GM19025 (cell line): ENCODE results near the gene DLL1.
"Not testable (repeated sequence)": the region's sequence is repeated elsewhere in the genome, so short reads cannot be mapped to it uniquely, and the experiment has no call there.

Experiments
- ATAC-seq: cut with Tn5 transposase; IDR thresholded peaks from one replicate; pipeline ENCODE4 v1.9.1; 2021; ENCODE audit warnings: mild to moderate bottlenecking, low read depth, moderate library complexity; ENCODE audit not compliant: unreplicated experiment

DLL1 gene, protein sequence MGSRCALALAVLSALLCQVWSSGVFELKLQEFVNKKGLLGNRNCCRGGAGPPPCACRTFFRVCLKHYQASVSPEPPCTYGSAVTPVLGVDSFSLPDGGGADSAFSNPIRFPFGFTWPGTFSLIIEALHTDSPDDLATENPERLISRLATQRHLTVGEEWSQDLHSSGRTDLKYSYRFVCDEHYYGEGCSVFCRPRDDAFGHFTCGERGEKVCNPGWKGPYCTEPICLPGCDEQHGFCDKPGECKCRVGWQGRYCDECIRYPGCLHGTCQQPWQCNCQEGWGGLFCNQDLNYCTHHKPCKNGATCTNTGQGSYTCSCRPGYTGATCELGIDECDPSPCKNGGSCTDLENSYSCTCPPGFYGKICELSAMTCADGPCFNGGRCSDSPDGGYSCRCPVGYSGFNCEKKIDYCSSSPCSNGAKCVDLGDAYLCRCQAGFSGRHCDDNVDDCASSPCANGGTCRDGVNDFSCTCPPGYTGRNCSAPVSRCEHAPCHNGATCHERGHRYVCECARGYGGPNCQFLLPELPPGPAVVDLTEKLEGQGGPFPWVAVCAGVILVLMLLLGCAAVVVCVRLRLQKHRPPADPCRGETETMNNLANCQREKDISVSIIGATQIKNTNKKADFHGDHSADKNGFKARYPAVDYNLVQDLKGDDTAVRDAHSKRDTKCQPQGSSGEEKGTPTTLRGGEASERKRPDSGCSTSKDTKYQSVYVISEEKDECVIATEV

DNA sequence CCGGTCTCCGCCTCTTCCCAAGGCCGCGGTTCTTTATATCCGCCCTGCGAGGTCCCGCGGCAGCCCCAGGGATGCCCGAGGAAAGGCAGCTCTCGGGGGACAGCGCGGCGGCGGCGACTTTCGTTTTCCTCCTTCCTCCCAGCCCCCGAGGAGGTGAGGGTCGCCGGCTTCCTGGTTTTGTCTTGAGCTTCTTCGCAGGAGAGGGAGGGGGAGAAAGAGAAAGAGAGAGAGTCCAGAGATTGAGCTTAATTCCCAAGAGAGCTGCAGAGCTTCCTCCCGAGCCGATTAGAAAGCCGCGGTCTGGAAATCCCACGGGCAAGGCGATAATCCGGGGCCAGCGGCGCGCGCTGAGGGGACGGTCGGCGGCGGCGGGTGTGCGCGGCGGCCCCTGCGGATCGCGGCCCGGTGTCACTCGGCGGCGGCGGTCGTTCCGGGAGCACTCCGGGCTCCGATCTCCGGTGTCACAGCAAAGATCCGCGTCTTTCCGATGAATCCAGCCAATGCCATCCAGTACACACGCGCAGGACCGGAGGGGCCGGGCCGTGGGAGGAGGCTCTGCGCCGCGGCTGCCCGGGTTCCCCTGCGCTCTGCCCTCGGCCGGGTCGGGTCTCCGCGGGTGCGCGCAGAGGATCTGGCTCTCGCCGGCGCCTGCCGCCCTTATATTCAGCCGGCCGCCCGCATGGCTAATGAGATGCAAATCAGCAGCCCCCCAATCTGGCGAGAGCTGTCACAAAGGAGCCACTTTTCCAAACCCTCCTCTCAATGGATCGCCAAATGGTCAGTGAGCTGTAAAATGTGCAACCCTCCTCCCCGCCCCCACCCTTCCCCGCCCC lies at the start of gene DLL1:
Gene DLL1, minus strand, starts transcription at position 783 of the 833 bp plus-strand sequence. CDS start 939 bp downstream, outside the sequence.
- ATAC-seq = no peak

DNA sequence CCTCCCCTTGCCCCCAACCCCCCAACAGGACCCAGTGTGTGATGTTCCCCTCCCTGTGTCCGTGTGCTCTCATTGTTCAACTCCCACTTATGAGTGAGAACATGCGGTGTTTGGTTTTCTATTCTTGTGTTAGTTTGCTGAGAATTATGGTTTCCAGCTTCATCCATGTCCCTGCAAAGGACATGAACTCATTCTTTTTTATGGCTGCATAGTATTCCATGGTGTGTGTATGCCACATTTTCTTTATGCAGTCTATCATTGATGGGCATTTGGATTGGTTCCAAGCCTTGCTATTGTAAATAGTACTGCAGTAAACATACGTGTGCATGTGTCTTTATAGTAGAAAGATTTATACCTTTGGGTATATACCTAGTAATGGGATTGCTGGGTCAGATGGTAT lies 44.3 kb upstream of the DLL1 start:
- ATAC-seq = not testable (repeated sequence)

DNA sequence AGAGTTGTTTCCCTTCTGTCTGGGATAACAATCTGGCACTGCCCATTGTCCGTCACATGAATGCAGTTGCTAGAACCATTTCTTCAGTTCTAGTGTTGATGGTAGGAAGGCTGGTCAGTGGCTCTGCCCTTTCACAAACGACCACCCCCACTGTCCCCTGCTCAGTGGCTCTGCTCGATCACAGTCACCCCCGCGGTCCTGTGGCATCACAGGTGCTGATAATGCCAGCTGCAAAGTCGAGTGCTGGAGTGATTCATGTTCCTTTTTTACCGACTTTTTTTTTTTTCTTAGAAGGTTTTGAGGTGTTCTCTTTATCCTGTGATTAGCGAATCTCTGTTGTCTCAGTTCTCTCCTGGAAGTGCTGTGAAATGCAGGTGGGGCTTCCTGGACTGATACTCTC lies 38.4 kb upstream of the DLL1 start:
- no peak for ATAC-seq

DNA sequence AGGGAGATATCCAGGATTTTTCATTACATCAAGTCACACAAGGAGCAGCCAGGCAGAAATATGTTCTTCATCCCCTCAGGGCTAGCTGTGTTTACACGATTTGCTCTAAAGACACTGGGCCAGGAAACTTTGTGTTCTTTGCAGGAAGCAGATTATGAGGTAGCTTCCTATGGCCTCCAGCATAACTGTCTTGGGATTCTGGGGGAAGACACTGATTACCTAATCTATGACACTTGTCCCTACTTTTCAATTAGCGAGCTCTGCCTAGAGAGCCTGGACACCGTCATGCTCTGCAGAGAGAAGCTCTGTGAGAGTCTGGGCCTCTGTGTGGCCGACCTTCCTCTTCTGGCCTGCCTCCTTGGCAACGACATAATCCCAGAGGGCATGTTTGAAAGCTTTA lies 26.8 kb upstream of the DLL1 start:
- no peak for ATAC-seq

DNA sequence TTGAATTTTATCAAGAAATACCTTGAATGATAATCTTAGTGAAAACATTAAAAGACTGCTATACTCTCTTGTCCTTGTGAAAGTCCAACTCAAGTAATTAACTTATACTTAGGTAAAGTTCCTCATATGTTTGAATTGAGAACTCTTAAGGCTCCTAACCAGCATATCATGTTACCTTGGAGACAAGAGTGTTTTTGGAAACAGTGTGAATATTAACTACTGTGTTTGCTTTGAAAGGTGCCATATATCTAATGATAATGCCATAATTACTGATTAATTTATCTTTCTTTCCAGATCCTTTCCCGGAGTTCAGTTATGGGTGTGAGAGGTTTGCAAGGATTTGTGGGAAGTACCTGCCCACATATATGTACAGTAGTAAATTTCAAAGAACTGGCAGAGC lies 26.2 kb upstream of the DLL1 start:
- ATAC-seq = no peak

DNA sequence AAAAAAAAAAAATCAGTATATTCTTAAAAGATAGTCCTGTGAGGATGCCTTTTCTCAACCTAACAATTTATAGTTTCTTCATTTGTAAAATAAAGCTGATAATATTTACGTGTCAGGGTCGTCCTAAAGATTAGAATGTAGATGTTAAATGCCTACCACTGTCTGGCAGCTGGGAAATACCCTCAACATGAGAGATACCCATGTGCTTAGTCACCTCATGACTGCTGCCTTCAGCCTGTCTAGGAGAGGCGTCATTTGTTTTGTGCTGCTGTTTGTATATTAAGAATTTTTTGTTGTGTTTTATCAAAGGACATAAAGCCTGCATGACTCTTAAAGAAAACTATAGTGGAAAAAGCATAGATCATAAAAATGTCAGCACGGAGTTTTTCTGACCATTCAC lies 25.2 kb upstream of the DLL1 start:
- no peak for ATAC-seq

DNA sequence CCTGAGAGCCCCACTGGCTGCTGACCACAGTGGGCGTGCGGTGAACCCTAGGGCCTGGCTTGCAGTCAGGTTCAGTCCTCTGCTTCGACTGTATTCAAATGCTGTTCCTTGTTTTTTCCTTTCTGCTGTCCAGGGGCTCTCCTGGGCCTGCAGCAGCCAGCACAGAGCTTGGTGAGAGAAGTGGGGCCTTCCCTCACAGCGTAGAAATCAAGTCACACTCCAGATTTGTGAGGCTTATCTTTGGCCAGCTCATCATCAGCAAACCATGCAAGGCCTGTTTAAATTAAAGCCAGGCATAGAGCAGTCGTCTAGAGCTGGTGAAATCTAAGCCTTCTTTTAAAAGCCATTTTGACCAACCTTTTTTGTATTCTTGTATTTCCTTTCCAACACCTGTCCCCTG lies 24.1 kb upstream of the DLL1 start:
- no peak for ATAC-seq

DNA sequence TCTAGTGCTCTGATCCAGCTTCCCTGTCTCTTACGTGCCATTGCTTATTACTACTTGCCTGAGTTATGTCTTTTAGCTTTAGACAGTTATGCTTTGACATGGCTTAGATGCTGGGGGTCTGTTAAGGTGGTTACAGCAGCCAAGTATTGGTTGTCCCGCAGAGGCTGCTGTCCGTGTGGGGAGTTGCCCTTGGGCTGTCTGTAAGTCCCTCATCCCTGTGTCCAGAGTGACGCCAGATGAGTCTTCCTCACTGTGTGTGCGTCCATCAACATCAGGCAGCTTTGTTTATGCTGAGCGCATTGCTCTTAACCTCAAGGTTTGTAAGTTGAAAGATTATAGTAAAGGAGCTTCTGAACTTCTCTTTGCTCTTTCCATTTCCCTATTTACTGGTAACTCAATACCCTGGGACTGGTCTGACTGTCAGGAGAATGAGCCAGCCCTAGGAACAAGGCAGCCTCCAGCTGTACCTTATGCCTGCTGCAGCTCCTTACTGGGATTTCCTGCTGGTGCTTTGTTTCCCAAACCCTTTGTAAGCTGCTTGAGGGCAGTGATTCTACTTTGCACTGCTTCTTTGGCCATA lies 22.9 kb upstream of the DLL1 start:
- ATAC-seq = no peak

DNA sequence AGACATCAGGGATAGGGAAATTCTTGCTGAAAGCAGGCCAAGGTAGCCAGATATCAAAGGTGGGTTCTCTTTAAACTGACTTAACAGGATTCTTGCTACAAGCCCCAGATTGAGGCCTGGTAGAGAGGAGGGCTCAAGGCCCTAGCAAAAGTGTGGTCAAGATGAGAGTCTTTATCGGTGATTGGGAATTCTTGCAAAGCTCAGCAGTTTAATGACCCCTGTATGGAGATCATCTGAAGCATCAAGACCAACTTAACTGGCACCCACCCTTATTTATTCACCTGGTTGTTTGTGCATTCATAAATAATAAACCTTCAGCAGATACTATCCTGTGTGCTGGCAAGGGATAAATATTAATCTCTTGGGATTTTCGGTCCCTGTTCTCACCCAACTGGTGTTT lies 22.0 kb upstream of the DLL1 start:
- ATAC-seq = no peak

DNA sequence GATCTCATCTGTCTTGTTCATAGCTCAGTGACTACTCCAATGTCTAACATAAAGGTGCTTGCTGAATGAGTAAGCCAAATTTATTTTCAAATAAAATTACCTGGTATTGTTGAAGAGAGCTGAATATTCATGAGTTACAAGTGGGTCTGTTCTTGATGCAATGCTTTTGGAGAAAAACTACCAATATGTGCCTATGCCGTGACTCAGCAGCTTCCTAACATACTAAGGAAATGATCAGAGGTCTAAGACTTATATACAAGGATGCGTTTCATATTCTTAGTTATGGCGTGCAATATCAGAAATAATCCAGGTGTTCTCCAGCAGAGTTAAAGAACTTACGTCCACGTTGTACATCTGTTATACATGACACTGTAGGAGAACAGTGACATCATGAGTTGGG lies 20.8 kb upstream of the DLL1 start:
- no peak for ATAC-seq

DNA sequence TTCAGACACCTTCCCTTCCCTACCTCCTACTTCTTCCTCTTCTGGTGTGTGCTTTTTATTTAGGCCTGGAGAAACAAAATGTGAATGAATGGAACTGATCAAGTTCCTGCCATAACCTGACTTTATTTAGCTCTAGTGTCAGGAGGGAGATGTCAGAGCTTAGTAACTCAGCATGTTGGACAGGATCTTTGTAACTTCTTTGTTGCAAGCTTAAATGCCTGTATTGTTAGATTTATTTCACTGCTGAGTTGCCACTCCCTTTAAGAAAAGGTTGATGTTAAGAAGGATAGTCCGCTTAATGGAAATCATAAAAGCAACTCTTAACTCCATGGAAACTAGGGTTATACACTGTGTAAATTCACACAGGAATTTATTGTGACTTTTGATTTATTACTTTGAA lies 17.9 kb upstream of the DLL1 start:
- ATAC-seq = no peak

DNA sequence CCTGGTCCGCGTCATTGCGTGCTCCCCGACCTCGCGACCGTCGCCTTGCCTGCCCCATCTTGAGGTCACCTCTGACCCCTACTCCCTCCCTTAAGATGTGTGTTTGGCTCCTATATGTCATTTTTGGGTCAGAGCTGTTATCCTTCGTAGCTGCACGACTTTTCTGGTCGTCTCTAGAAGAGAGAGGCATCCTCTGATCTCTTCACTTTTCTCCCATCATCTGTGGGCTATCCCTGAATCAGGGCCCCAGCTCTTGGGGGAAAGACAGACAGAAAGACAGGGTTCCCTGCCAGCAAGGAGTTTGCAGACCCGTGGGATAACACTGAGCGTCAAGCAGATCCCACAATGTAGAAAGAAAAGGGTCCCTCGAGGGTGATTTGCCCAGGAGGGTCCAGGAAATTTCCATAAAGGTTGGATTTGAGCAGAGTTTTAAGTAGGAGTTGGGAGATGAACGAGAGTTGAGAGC lies 16.2 kb upstream of the DLL1 start:
- ATAC-seq = no peak

DNA sequence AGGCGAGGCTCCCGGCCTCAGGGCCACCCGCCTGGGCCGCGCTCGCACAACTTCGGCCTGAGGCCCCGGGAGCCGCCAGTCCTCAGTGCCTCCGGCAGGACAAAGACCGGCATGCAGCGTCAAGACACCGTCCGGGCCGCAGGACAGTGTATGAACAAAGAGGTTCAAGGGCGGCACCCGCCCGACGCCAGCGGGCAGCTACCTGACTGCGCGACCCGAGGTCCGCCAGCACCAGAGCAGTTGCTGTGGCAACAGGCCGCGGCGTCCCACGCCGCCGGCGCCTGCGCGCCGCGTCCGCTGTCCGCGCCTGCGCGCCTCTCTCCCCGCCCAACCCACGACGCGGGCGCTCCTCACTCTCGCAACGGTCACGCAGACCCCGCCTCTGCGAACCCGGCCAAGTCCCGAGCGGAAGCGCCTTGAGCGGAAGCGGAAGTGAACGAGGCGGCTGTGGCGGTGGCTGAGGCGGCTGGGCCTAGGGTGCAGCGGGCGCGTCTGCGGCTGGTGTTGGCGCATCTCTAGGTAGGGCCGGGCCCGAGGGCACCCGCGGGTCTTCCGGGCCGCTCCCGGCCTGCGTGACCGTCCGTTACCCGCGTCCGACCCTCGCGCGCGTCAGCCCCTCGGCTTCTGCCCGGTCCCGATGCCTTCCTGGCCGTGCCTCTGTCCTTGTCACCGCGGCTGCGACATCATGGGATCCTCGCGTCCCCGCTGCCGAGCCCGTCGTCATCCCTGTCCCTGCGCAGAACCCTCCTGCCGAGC lies 15.6 kb upstream of the DLL1 start, which contains the start of gene FAM120B:
Gene FAM120B, plus strand, starts transcription at position 435 of the 756 bp plus-strand sequence. CDS start 10,633 bp downstream, outside the sequence.
- ATAC-seq = peak; percentile 98

DNA sequence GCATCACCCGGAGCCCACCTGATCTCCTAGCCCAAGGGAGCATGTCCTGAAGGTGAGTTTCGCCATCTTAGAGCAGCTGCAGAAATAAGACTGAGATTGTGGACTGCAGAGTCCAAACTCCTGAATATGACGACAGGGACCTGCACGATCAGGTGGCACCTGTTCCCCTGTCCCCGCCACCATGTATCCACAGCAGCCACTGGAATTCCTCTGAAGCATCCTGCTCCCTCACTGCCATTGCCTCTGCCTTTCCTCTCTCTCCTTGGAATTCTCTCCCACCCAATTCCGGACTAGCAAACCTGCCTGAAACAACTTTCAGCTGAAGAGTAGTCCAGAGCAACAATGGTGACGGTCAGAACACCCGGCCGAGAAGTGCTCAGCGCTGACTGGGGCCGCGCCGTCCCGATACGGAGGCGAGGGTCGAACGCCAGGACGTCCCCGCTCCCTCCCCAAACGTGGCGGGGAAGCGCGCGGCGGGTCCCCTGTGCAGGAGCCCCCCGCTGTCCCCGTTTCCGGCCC lies 15.0 kb upstream of the DLL1 start:
- ATAC-seq = peak; percentile 16

DNA sequence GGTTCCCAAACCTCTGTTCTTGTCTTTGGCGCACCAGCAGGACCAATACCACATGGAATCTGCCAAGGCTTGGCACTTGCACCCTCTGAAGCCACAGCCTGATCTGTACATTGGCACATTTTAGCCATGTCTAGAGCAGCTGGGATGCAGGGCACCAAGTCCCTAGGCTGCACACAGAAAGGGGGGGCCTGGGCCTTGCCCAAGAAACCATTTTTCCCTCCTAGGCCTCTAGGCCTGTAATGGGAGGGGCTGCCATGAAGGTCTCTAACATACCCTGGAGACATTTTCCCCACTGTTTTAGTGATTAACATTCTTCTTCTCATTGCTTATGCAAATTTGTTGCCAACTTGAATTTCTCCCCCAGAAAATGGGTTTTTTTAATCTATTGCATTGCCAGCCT lies 10.3 kb upstream of the DLL1 start:
- ATAC-seq = no peak

DNA sequence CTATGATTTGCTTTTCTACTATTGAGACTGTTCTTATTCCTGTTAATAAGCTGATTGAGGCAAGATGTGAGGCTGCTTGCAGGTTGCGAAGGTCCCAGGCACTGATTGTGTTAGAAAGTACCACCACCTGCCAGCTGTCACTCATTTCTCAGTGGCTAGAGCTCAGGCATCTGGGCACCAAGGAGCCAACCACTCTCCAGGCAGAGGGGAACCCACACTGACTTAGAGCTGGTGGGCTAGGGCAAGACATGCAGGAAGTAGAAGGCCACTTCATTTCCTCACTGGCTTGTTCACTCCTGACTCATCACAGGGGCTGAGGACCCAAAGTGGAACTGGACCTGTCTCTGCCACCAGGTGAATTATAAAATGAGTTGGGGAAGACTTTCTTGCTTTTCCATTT lies 7.8 kb upstream of the DLL1 start:
- ATAC-seq = no peak

DNA sequence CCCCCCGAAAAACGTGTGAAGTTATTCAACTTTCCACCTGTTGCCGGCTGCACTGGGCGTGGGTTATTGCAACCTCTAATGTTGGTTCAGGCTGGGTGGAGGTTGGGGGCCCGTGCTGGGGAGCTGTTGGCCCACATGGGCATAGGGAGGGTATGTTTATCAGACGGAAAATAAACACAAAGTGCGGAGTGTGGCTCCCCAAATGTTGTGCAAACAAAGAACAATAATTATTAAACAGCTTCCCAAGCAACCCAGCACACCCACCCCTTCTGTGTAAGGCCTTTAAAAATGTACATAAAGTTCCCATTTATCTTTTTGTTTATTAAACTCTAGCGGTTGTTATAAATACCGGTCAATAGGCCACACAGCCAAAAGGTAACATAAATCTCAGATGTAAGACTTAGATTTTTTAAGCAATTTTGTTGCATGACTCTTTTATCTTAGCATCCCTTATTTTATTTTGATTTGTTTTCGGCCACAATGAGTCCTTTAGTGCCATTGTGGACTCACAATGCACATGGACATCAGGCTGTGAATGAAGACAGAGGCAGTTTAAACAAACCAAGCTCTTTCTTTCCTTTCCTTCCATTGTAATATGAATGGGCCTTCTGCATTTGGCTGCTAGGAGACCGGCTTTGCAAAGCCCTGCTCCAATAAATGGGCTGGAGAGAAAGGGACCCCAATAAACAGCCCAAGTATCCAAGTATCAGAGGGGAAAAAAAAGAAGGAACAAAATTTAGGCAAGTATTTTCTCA lies 6.9 kb upstream of the DLL1 start:
- ATAC-seq = no peak

DNA sequence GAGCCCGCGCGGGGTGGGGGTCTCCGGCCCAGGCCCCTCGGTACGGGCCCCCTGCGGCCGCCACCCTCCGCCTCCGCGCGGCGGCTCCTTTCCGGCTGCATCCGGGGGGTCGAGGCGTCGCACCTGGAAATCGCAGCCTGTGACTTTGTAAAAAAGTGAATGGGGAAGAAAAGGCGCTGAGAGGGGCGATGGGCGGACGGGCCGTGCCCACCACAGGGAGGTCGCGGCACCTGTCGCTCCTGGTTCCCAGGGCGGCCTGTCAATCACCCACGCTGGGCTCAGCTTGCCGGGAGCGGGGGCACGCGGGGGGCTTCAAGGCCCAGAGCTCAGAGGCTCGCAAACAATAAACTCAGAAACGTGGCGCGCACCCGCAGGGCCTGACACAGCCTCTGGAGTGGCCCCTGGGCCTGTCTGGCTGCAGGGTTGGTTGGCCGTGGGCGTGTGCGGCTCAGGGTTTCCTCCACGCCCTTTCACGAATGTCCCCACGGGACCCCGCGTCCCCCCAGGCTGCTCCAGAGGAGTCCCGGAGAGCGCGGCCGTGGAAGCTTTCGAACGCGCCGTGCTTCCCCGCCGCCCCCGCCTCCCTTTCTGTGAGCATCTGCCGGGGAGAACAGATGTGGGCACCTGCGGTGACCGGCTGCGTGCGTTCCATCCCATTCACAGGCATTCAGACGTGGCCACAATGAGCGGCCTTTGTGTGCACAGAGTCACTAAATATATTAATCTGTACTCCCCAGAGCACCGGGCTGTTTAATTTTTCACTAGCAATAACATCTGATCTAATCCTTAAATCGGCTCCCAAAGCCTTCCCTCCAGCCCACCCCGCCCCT lies 6.1 kb upstream of the DLL1 start:
- no peak for ATAC-seq
